Fibroblast of mammary gland (primary cell): ENCODE measurements around the gene SLC10A2.
"Not testable (repeated sequence)": the region's sequence is repeated elsewhere in the genome, so short reads cannot be mapped to it uniquely, and the experiment has no call there.

Experiments used
- DNase-seq: peaks from one replicate; pipeline ENCODE4 v3.0.0-alpha.2; 2010; ENCODE audit warnings: low read depth
- H3K4me3 ChIP-seq: 2 replicates; pipeline ENCODE4 v1.5.1; 2011; ENCODE audit warnings: low read depth, mild to moderate bottlenecking, low read length, moderate library complexity; ENCODE audit not compliant: control insufficient read depth
- CTCF ChIP-seq: conservative IDR thresholded peaks from 2 replicates; pipeline ENCODE4 v1.5.1; 2011; ENCODE audit warnings: low read depth, low read length, inconsistent platforms; ENCODE audit not compliant: control insufficient read depth, insufficient read depth

The SLC10A2 gene

GRCh38 chr13:103100830-103101229 is 34.6 kb upstream of the SLC10A2 start:
- TF ChIP-seq CTCF, result no peak
- no peak for DNase-seq
- H3K4me3 ChIP-seq, result no peak overlapping the region

- no peak for DNase-seq
- no peak for TF ChIP-seq CTCF
- H3K4me3 ChIP-seq, result no peak overlapping the region
Observed at GRCh38 chr13:103099722-103100293, 33.6 kb upstream of the SLC10A2 start.

GRCh38 chr13:103098535-103098934 is 32.3 kb upstream of the SLC10A2 start:
- no peak overlapping the region for H3K4me3 ChIP-seq
- DNase-seq, result no peak
- TF ChIP-seq CTCF, result no peak

GRCh38 chr13:103097366-103097928 is 31.2 kb upstream of the SLC10A2 start:
- H3K4me3 ChIP-seq, result no peak overlapping the region
- DNase-seq, result no peak
- no peak for TF ChIP-seq CTCF

GRCh38 chr13:103093649-103094048 is 27.4 kb upstream of the SLC10A2 start:
- not testable (repeated sequence) for DNase-seq, H3K4me3 ChIP-seq

GRCh38 chr13:103087275-103087674 is 21.1 kb upstream of the SLC10A2 start:
- no peak overlapping the region for H3K4me3 ChIP-seq
- DNase-seq, result no peak
- TF ChIP-seq CTCF, result no peak

- no peak overlapping the region for H3K4me3 ChIP-seq
- TF ChIP-seq CTCF, result no peak
- no peak for DNase-seq
Observed at GRCh38 chr13:103081435-103081834, 15.2 kb upstream of the SLC10A2 start.
